Measurements from ENCODE around the gene EPN1. TPM values are rescaled to one million over a fixed set of nuclear protein-coding genes. Genes with fewer than 3 reads are reported as not detected.

EPN1 gene
- total and polyA plus RNA-seq, 2 of the 13 experiments (the other 11 are each of a cell fraction or from before 2014, with no cell fraction given), result 28.9 to 31.7 TPM

DNA sequence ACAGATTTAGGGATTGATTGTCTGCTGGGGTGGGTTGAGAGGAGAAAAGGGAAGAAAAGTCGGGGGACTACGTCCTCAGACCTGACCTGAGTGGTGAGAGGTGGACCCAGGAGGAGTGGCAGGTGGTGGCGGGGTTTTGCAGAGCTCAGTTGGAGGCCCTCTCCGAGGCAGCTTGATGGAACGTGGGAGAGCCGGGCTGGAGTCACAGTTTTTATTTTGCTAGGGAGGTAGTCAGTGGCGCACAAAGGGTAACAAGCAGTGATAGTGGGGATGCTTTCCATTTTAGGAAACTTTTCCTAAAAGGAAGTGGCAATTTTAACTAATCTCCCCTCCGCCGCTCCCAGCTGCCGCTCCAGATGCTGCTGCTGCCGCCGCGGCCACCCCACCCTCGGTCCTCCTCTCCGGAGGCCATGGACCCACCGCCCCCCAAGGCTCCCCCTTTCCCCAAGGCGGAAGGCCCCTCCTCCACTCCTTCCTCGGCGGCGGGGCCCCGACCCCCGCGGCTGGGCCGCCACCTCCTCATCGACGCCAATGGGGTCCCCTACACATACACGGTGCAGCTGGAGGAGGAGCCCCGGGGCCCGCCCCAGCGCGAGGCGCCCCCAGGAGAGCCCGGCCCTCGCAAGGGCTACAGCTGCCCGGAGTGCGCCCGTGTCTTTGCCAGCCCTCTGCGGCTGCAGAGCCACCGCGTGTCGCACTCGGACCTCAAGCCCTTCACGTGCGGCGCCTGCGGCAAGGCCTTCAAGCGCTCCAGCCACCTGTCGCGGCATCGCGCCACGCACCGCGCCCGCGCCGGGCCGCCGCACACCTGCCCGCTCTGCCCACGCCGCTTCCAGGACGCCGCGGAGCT, 32.6 kb upstream of the EPN1 start (continued):
- TF ChIP-seq MAFK (conservative IDR thresholded peaks at IDR 0.05 in 1 of 2, IDR thresholded peaks at IDR 0.05 in 1 of 2; ENCODE audit: low read length in 2 of 2) (no peak), RFXAP (CRISPR knock-in tag; IDR thresholded peaks at IDR 0.05; ENCODE audit: borderline replicate concordance) (no peak), ZNF24 (IDR thresholded peaks at IDR 0.05) (no peak), SETDB1 (CRISPR knock-in tag; IDR thresholded peaks at IDR 0.05; ENCODE audit: borderline replicate concordance) (no peak), ZNF709 (CRISPR knock-in tag; IDR thresholded peaks at IDR 0.05) (no peak), RBM22 (optimal IDR thresholded peaks at IDR 0.05; ENCODE audit: low read length) (no peak), ZNF501 (CRISPR knock-in tag; IDR thresholded peaks at IDR 0.05) (no peak), PCBP1 (IDR thresholded peaks at IDR 0.05; ENCODE audit: borderline replicate concordance, low read depth, low read length) (no peak), CEBPG (CRISPR knock-in tag; IDR thresholded peaks at IDR 0.05) (no peak), HNRNPLL (IDR thresholded peaks at IDR 0.05; ENCODE audit: low read depth, low read length, poor library complexity, severe bottlenecking) (peak; percentile 21), ZNF451 (CRISPR knock-in tag; IDR thresholded peaks at IDR 0.05) (0 out of 2 replicates have a peak, but pooled peaks have one; percentile 3), ZNF557 (CRISPR knock-in tag; IDR thresholded peaks at IDR 0.05) (no peak), ZFY (CRISPR knock-in tag; IDR thresholded peaks at IDR 0.05) (peak; percentile 22), KDM2A (CRISPR knock-in tag; IDR thresholded peaks at IDR 0.05; ENCODE audit: borderline replicate concordance, low read depth) (peak; percentile 56), BORCS8-MEF2B (CRISPR knock-in tag; IDR thresholded peaks at IDR 0.05) (no peak), SP4 (CRISPR knock-in tag; IDR thresholded peaks at IDR 0.05) (peak; percentile 17; the same call in 1 of the 2 replicates), ZNF749 (CRISPR knock-in tag; IDR thresholded peaks at IDR 0.05; ENCODE audit: borderline replicate concordance) (no peak), FOXO1 (CRISPR knock-in tag; IDR thresholded peaks at IDR 0.05) (no peak), ZNF674 (CRISPR knock-in tag; IDR thresholded peaks at IDR 0.05; ENCODE audit: low read depth) (0 out of 2 replicates have a peak, but pooled peaks have one; percentile 27), HOXA5 (CRISPR knock-in tag; IDR thresholded peaks at IDR 0.05) (no peak), SSRP1 (CRISPR knock-in tag; IDR thresholded peaks at IDR 0.05) (0 out of 2 replicates have a peak, but pooled peaks have one; percentile 17), ZNF7 (CRISPR knock-in tag; IDR thresholded peaks at IDR 0.05) (no peak), HDAC2 (CRISPR knock-in tag; IDR thresholded peaks at IDR 0.05) (no peak), ZMYM2 (CRISPR knock-in tag; IDR thresholded peaks at IDR 0.05) (no peak), TAF15 (IDR thresholded peaks at IDR 0.05; ENCODE audit: low read depth, low read length, poor library complexity, severe bottlenecking) (no peak), NR2F1 (CRISPR knock-in tag; IDR thresholded peaks at IDR 0.05) (no peak), AGO2 (optimal IDR thresholded peaks at IDR 0.05; ENCODE audit: low read depth, low read length) (peak; percentile 95), ZNF331 (CRISPR knock-in tag; IDR thresholded peaks at IDR 0.05) (no peak), HOXA3 (CRISPR knock-in tag; IDR thresholded peaks at IDR 0.05) (peak; percentile 81)
- TF ChIP-seq, protein P1, sequence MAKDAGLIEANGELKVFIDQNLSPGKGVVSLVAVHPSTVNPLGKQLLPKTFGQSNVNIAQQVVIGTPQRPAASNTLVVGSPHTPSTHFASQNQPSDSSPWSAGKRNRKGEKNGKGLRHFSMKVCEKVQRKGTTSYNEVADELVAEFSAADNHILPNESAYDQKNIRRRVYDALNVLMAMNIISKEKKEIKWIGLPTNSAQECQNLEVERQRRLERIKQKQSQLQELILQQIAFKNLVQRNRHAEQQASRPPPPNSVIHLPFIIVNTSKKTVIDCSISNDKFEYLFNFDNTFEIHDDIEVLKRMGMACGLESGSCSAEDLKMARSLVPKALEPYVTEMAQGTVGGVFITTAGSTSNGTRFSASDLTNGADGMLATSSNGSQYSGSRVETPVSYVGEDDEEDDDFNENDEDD (CRISPR knock-in tag; IDR thresholded peaks at IDR 0.05; ENCODE audit: borderline replicate concordance), result peak; percentile 55; the same call in 1 of the 2 replicates
- TF ChIP-seq, protein P2, sequence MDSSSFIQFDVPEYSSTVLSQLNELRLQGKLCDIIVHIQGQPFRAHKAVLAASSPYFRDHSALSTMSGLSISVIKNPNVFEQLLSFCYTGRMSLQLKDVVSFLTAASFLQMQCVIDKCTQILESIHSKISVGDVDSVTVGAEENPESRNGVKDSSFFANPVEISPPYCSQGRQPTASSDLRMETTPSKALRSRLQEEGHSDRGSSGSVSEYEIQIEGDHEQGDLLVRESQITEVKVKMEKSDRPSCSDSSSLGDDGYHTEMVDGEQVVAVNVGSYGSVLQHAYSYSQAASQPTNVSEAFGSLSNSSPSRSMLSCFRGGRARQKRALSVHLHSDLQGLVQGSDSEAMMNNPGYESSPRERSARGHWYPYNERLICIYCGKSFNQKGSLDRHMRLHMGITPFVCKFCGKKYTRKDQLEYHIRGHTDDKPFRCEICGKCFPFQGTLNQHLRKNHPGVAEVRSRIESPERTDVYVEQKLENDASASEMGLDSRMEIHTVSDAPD (CRISPR knock-in tag; IDR thresholded peaks at IDR 0.05), result no peak
